Measurements from ENCODE around the gene PERCC1. TPM values are rescaled to one million over a fixed set of nuclear protein-coding genes. Genes with fewer than 3 reads are reported as not detected.

Gene PERCC1
- total RNA-seq, 1 experiment from 2014 or later, result not detected

- peak; percentile 80 for DNase-seq (ENCODE audit: extremely low read depth, low read depth)
Measured at GRCh38 chr16:1408171-1408837, 22.6 kb upstream of the PERCC1 start.

GRCh38 chr16:1412847-1413246 is 18.0 kb upstream of the PERCC1 start:
- no peak for DNase-seq (ENCODE audit: extremely low read depth, low read depth)

- peak; percentile 30 for DNase-seq (ENCODE audit: extremely low read depth, low read depth)
Measured at GRCh38 chr16:1413684-1414531, 17.0 kb upstream of the PERCC1 start.

GRCh38 chr16:1414532-1415260 is 16.2 kb upstream of the PERCC1 start, which contains the start of gene UNKL:
UNKL (minus strand) TSS chr16:1414704; CDS start chr16:1414691, 13 bp downstream.
- DNase-seq (ENCODE audit: extremely low read depth, low read depth), result peak; percentile 51

GRCh38 chr16:1416521-1416941 is 14.3 kb upstream of the PERCC1 start:
- DNase-seq (ENCODE audit: extremely low read depth, low read depth), result no peak

GRCh38 chr16:1420111-1420539 is 10.8 kb upstream of the PERCC1 start:
- DNase-seq (ENCODE audit: extremely low read depth, low read depth), result no peak

GRCh38 chr16:1422076-1422475 is 8.8 kb upstream of the PERCC1 start:
- no peak for DNase-seq (ENCODE audit: extremely low read depth, low read depth)

- DNase-seq (ENCODE audit: extremely low read depth, low read depth), result no peak
Measured at GRCh38 chr16:1424028-1424427, 6.8 kb upstream of the PERCC1 start.

- DNase-seq (ENCODE audit: extremely low read depth, low read depth), result no peak
Measured at GRCh38 chr16:1425616-1426370, 5.1 kb upstream of the PERCC1 start.

GRCh38 chr16:1426734-1427471 is 4.0 kb upstream of the PERCC1 start:
- DNase-seq (ENCODE audit: extremely low read depth, low read depth), result no peak

GRCh38 chr16:1427473-1428461 is 3.1 kb upstream of the PERCC1 start:
- no peak for DNase-seq (ENCODE audit: extremely low read depth, low read depth)

- no peak for DNase-seq (ENCODE audit: extremely low read depth, low read depth)
Measured at GRCh38 chr16:1428511-1428910, 2.4 kb upstream of the PERCC1 start.

GRCh38 chr16:1429012-1429411 is 1.9 kb upstream of the PERCC1 start:
- no peak for DNase-seq (ENCODE audit: extremely low read depth, low read depth)

- no peak for DNase-seq (ENCODE audit: extremely low read depth, low read depth)
Measured at GRCh38 chr16:1429631-1430030, 1.2 kb upstream of the PERCC1 start.

- DNase-seq (ENCODE audit: extremely low read depth, low read depth), result no peak
Measured at GRCh38 chr16:1430214-1430758, 592 bp upstream of the PERCC1 start.

GRCh38 chr16:1431497-1432270 is 806 bp downstream of the PERCC1 start:
- no peak for DNase-seq (ENCODE audit: extremely low read depth, low read depth)

Data from NCI-H460 (cell line).